ENCODE results near the gene MAP7D3. TPM values are rescaled to one million over a fixed set of nuclear protein-coding genes. Genes with fewer than 3 reads are reported as not detected.
"Not testable (repeated sequence)": the region's sequence is repeated elsewhere in the genome, so short reads cannot be mapped to it uniquely, and the experiment has no call there.

The MAP7D3 gene
- total RNA-seq, 2 donors from 2014 or later = 2.8 to 2.9 TPM

DNA sequence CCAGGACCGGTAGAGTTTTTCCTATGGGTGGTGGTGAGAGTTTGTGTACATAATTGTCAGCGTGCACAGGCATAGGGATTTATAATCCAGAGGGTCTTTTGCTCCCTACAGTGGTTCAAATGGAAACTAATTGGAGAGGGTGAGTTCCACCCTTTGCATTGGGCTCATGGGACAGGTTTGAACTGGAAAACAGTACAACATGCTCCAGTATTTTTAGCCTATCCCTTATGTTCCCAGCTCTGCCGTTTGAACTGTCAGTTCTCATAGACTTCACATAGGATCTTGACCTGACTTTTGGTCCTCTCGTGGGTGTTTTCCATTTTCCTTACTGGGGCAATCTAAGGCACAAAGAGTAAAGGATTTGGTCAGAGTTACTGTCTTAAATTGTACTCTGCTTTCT lies 72.1 kb downstream of the MAP7D3 start:
- no peaks in the 10 kb centered on the region for H3K4me1 ChIP-seq

GRCh38 chrX:136176399-136176825 lies 74.8 kb downstream of the MAP7D3 start:
- Histone ChIP-seq H3K4me3 (no peak overlapping the region), H3K27me3 (no peaks in the 10 kb centered on the region), H3K9me3 (no peaks in the 10 kb centered on the region), H3K4me1 (no peaks in the 10 kb centered on the region), H3K27ac (no peak overlapping the region), H3K36me3 (no peaks in the 10 kb centered on the region), H3K9ac (ENCODE audit: low read depth in 2 of 2, low read length in 2 of 2) (no peak overlapping the region)
- TF ChIP-seq, protein P1, sequence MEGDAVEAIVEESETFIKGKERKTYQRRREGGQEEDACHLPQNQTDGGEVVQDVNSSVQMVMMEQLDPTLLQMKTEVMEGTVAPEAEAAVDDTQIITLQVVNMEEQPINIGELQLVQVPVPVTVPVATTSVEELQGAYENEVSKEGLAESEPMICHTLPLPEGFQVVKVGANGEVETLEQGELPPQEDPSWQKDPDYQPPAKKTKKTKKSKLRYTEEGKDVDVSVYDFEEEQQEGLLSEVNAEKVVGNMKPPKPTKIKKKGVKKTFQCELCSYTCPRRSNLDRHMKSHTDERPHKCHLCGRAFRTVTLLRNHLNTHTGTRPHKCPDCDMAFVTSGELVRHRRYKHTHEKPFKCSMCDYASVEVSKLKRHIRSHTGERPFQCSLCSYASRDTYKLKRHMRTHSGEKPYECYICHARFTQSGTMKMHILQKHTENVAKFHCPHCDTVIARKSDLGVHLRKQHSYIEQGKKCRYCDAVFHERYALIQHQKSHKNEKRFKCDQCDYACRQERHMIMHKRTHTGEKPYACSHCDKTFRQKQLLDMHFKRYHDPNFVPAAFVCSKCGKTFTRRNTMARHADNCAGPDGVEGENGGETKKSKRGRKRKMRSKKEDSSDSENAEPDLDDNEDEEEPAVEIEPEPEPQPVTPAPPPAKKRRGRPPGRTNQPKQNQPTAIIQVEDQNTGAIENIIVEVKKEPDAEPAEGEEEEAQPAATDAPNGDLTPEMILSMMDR (IDR thresholded peaks at IDR 0.05) = no peak
- DNase-seq = no peak
- intact Hi-C loops (cut with DNase I) = no loop called here

More for the DNA sequence above, 72.1 kb downstream of the MAP7D3 start:
- Histone ChIP-seq H3K9me3 (no peaks in the 10 kb centered on the region), H3K27ac (no peak overlapping the region), H3K9ac (ENCODE audit: low read depth in 2 of 2, low read length in 2 of 2) (no peak overlapping the region), H3K4me3 (no peak overlapping the region), H3K36me3 (no peaks in the 10 kb centered on the region), H3K27me3 (no peaks in the 10 kb centered on the region)
- TF ChIP-seq, protein P1 (IDR thresholded peaks at IDR 0.05) = no peak
- DNase-seq = no peak
- intact Hi-C loops (cut with DNase I) = no loop called here

GRCh38 chrX:136171420-136171819 lies 79.8 kb downstream of the MAP7D3 start:
- TF ChIP-seq, protein P1 (IDR thresholded peaks at IDR 0.05) = no peak

DNA sequence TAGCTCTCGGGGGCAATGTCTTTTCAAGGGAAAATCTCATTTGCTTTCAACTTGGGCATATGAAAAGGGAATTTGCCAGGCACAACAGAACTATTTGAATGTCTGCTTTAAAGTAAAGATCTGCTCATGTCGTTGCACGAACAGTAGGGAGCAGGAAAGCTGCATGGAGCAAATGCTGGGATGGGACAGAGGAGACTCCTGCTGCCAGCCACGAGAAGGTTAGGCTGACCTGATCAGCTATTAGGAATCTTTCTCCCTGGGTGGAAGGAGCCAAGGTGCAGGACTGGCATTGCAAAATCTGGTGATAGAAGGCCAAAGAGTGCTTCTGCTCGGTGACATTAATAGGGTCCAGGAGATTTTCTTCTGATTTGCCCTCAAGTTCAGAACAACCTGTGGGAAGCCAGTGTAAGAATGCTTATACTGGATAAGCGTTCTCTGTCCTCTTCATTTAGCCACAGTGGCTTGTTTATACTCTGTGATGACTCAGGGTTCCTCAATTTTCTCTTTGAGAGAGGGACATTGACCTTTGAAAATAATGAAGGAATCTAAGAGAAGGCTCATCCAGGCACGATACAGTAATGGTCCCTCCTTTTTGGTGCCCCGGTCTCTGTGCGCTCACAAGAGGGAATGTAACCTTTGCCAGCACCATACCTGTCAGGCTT lies 80.9 kb downstream of the MAP7D3 start:
- intact Hi-C loops (cut with DNase I) = no loop called here
- H3K9ac ChIP-seq (ENCODE audit: low read depth in 2 of 2, low read length in 2 of 2) = peak overlapping the region in 1 of 2 donors; percentile 28

More at GRCh38 chrX:136171420-136171819, 79.8 kb downstream of the MAP7D3 start:
- Histone ChIP-seq H3K36me3 (no peaks in the 10 kb centered on the region), H3K9ac (ENCODE audit: low read depth in 2 of 2, low read length in 2 of 2) (no peak overlapping the region), H3K27me3 (no peaks in the 10 kb centered on the region), H3K27ac (peak overlapping the region; percentile 12), H3K4me3 (no peak overlapping the region), H3K4me1 (no peaks in the 10 kb centered on the region), H3K9me3 (no peaks in the 10 kb centered on the region)
- intact Hi-C loops (cut with DNase I) = no loop called here
- DNase-seq = no peak

DNA sequence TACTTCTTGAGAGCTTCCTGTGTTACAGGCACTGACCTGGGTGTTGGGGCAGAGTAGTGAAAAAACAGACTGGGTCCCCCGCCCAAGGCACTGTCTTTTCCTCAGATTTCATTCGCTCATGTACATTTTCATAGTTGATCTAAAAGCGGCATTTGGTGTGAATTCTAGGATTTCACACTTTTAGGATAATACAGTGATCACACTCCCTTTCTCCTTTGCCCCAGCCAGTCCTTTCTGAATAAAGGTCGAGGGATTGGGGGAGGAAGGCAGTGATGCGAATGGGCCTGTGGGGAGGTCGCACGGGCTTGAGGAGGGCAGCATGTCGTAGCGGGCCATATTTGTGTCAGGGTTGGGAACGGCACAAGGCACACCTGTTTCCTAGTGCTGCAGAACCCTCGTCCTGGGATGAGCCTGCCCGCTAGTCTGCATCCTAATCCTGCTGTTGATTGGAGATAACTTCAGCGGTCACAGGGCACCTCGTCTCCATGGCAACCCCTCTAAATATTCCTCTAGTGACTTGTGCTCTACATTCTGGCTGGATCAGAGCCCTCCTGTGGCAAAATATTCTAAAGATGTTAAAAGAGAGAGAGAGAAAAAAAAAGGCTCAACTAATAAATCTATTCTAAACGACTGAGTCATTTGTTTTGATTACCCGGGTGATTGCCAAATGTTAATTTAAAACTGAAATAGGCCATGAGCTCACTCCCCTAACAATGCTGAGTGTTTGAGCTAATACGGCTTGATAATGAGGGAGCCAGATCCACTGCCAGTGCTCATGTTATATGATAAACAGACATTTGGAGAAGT lies 82.1 kb downstream of the MAP7D3 start:
- TF ChIP-seq, protein P1 (IDR thresholded peaks at IDR 0.05) = no peak
- no peak overlapping the region for H3K4me3 ChIP-seq
- intact Hi-C loops (cut with DNase I) = loop anchor here (5.0 kb wide), 2 partner anchors 38 to 98 kb away; no protein-coding TSS in a partner anchor
- H3K27me3 ChIP-seq = no peaks in the 10 kb centered on the region
- no peaks in the 10 kb centered on the region for H3K4me1 ChIP-seq
- peak; percentile 36 for DNase-seq
- no peak overlapping the region for H3K9ac ChIP-seq (ENCODE audit: low read depth in 2 of 2, low read length in 2 of 2)
- no peaks in the 10 kb centered on the region for H3K36me3 ChIP-seq
- peak overlapping the region; percentile 6 for H3K27ac ChIP-seq
- no peaks in the 10 kb centered on the region for H3K9me3 ChIP-seq

More for the DNA sequence above, 80.9 kb downstream of the MAP7D3 start:
- TF ChIP-seq, protein P1 (IDR thresholded peaks at IDR 0.05) = no peak
- DNase-seq = no peak
- peak overlapping the region; percentile 43 for H3K27ac ChIP-seq
- H3K4me3 ChIP-seq = no peak overlapping the region
- no peaks in the 10 kb centered on the region for H3K9me3 ChIP-seq
- H3K27me3 ChIP-seq = no peaks in the 10 kb centered on the region
- no peaks in the 10 kb centered on the region for H3K36me3 ChIP-seq
- no peaks in the 10 kb centered on the region for H3K4me1 ChIP-seq

DNA sequence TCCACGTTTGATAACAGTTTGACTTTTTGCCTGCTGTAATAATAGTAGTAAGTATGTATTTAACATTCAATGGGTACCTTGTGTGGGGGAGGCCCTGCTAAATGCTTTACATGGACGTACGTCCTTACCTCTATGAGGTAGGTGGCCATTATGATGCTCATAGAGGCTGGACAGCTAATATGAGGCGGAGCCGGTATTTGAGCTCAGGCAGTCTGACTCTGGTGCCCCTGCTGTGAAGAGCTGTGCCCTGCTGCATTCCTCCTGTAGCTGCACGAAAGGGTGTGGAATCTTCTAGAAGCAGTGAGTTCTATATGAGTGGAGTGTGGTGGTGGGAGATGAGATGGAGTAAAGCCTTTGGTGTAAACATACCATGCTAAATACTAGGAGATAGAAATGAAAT lies 83.2 kb downstream of the MAP7D3 start:
- not testable (repeated sequence) for H3K27ac ChIP-seq
- intact Hi-C loops (cut with DNase I) = loop anchor here (5.0 kb wide), 2 partner anchors 39 to 99 kb away; no protein-coding TSS in a partner anchor

More for the DNA sequence above, 83.2 kb downstream of the MAP7D3 start:
- not testable (repeated sequence) for H3K36me3 ChIP-seq; H3K9me3 ChIP-seq; DNase-seq; H3K4me1 ChIP-seq; H3K4me3 ChIP-seq; H3K27me3 ChIP-seq; H3K9ac ChIP-seq (ENCODE audit: low read depth in 2 of 2, low read length in 2 of 2)

Measured in colonic mucosa (tissue), 4 donors.